Tibial nerve (tissue), 4 donors: Measurements from ENCODE around the gene MGP. TPM values are rescaled to one million over a fixed set of nuclear protein-coding genes. Genes with fewer than 3 reads are reported as not detected.

ENCODE experiments used
- DNase-seq, 2 donors: peaks; one replicate each; pipeline ENCODE4 v3.0.0-alpha.2; 2019; ENCODE audit warnings: low spot score in 2 of 2
- H3K27ac ChIP-seq, 4 donors: fragments of 200-600 bp; sonication (generic) in 3 of 4; one replicate each; pipeline ENCODE4 v1.5.1; 2017 to 2019; ENCODE audit warnings: mild to moderate bottlenecking in 1 of 4
- H3K27me3 ChIP-seq, 2 donors: fragments of 200-600 bp; sonication (generic) in 1 of 2; one replicate each; pipeline versions ENCODE4 v1.5.1 to v1.6.0; 2017 to 2019
- H3K36me3 ChIP-seq, 3 donors: fragments of 200-600 bp; sonication (generic); one replicate each; pipeline ENCODE4 v1.5.1; 2018 to 2019
- H3K4me1 ChIP-seq, 4 donors: fragments of 200-600 bp; sonication (generic) in 3 of 4; one replicate each; pipeline ENCODE4 v1.5.1; 2017 to 2019
- H3K4me3 ChIP-seq, 4 donors: fragments of 200-600 bp; sonication (generic) in 3 of 4; one replicate each; pipeline ENCODE4 v1.5.1; 2017 to 2019; ENCODE audit warnings: mild to moderate bottlenecking in 1 of 4, moderate library complexity in 1 of 4
- H3K9me3 ChIP-seq, 4 donors: fragments of 200-600 bp; sonication (generic) in 3 of 4; one replicate each; pipeline ENCODE4 v1.5.1; 2017 to 2019
- CTCF ChIP-seq, 5 experiments: fragments of 200-600 bp in 3 of 5; fragments of 450-650 bp in 2 of 5; sonication (generic) in 3 of 5; IDR thresholded peaks; one replicate each; pipeline ENCODE4 v1.5.1; 2016 to 2019; ENCODE audit warnings: antibody characterized with exemption in 5 of 5, mild to moderate bottlenecking in 3 of 5, moderate library complexity in 2 of 5
- EP300 ChIP-seq, 2 donors: sonication (generic); formaldehyde crosslinking; IDR thresholded peaks; one replicate each; pipeline ENCODE4 v1.6.1; 2017; ENCODE audit warnings: antibody characterized with exemption in 2 of 2, mild to moderate bottlenecking in 1 of 2
- POLR2A ChIP-seq, 2 donors: fragments of 450-650 bp; IDR thresholded peaks; one replicate each; pipeline ENCODE4 v1.6.1; 2017; ENCODE audit warnings: antibody characterized with exemption in 2 of 2, mild to moderate bottlenecking in 2 of 2, moderate library complexity in 2 of 2
- WGBS, 2 donors: methylation state at CpG; one replicate each; pipeline ENCODE4 v1.1.5; 2018; 5-methylcytosine and 5-hydroxymethylcytosine counted together
- total RNA-seq, 4 donors: library from RNA; depleted of rRNA; stranded (reverse); fragments of >200 nt; gene quantifications; one replicate each; pipeline ENCODE4 v1.1.0, GENCODE V29; 2016

The MGP gene
- total RNA-seq, 4 donors from 2014 or later, result 187 to 759 (median 492) TPM

- Histone ChIP-seq H3K4me3 (no peak overlapping the region), H3K36me3 (peaks cover 0 to 10% (median 0%) of the 10 kb centered on the region in 3 donors), H3K9me3 (no peaks in the 10 kb centered on the region), H3K4me1 (peaks cover 0 to 5% (median 0%) of the 10 kb centered on the region in 4 donors), H3K27ac (no peak overlapping the region), H3K27me3 (no peaks in the 10 kb centered on the region)
- 95% methylated on average over 1 of the region's 1 CpG for WGBS, 2 donors
- no peak for DNase-seq
- TF ChIP-seq CTCF (IDR thresholded peaks at IDR 0.05) (no peak), EP300 (IDR thresholded peaks at IDR 0.05) (no peak), POLR2A (IDR thresholded peaks at IDR 0.05) (no peak)
Observed at GRCh38 chr12:14878488-14878887, 7.2 kb downstream of the MGP start.

- 41 to 92% methylated on average over 2 of the region's 2 CpGs for WGBS, 2 donors
- H3K4me3 ChIP-seq, result no peak overlapping the region
- H3K27ac ChIP-seq, result no peak overlapping the region
- DNase-seq, result no peak
- H3K9me3 ChIP-seq, result no peaks in the 10 kb centered on the region
- TF ChIP-seq CTCF (IDR thresholded peaks at IDR 0.05), result no peak
- TF ChIP-seq POLR2A (IDR thresholded peaks at IDR 0.05), result no peak
- no peak for TF ChIP-seq EP300 (IDR thresholded peaks at IDR 0.05)
- no peaks in the 10 kb centered on the region for H3K27me3 ChIP-seq
- H3K4me1 ChIP-seq, result no peaks in the 10 kb centered on the region
- H3K36me3 ChIP-seq, result peaks cover 0 to 5% (median 0%) of the 10 kb centered on the region in 3 donors
Observed at GRCh38 chr12:14876833-14877232, 8.8 kb downstream of the MGP start.

GRCh38 chr12:14874882-14875281, 10.8 kb downstream of the MGP start:
- no peak overlapping the region for H3K27ac ChIP-seq
- 59 to 65% methylated on average over 3 of the region's 3 CpGs for WGBS, 2 donors
- no peaks in the 10 kb centered on the region for H3K36me3 ChIP-seq
- no peaks in the 10 kb centered on the region for H3K9me3 ChIP-seq
- H3K4me3 ChIP-seq, result no peak overlapping the region
- H3K4me1 ChIP-seq, result no peaks in the 10 kb centered on the region
- no peak for DNase-seq
- no peak for TF ChIP-seq CTCF (IDR thresholded peaks at IDR 0.05)
- no peak for TF ChIP-seq POLR2A (IDR thresholded peaks at IDR 0.05)
- TF ChIP-seq EP300 (IDR thresholded peaks at IDR 0.05), result no peak
- no peaks in the 10 kb centered on the region for H3K27me3 ChIP-seq

GRCh38 chr12:14873440-14874185, 12.0 kb downstream of the MGP start:
- no peak overlapping the region for H3K4me3 ChIP-seq
- peaks cover 0 to 9% (median 0%) of the 10 kb centered on the region in 4 donors for H3K4me1 ChIP-seq
- no peaks in the 10 kb centered on the region for H3K36me3 ChIP-seq
- WGBS, 2 donors, result 43 to 54% methylated on average over 1 of the region's 1 CpG
- no peaks in the 10 kb centered on the region for H3K27me3 ChIP-seq
- no peak for TF ChIP-seq EP300 (IDR thresholded peaks at IDR 0.05)
- no peak for DNase-seq
- no peak overlapping the region for H3K27ac ChIP-seq
- no peaks in the 10 kb centered on the region for H3K9me3 ChIP-seq

GRCh38 chr12:14871886-14872285, 13.8 kb downstream of the MGP start:
- no peaks in the 10 kb centered on the region for H3K27me3 ChIP-seq
- TF ChIP-seq CTCF (IDR thresholded peaks at IDR 0.05), result no peak
- TF ChIP-seq EP300 (IDR thresholded peaks at IDR 0.05), result no peak
- no peak for TF ChIP-seq POLR2A (IDR thresholded peaks at IDR 0.05)
- H3K4me3 ChIP-seq, result no peak overlapping the region
- H3K9me3 ChIP-seq, result peaks cover 0 to 2% (median 0%) of the 10 kb centered on the region in 4 donors
- DNase-seq, result no peak
- 72 to 84% methylated on average over 1 of the region's 1 CpG for WGBS, 2 donors
- H3K27ac ChIP-seq, result no peak overlapping the region
- H3K4me1 ChIP-seq, result peaks cover 0 to 10% (median 0%) of the 10 kb centered on the region in 4 donors
- H3K36me3 ChIP-seq, result no peaks in the 10 kb centered on the region
